ENCODE results near the gene TECTB. TPM values are rescaled to one million over a fixed set of nuclear protein-coding genes. Genes with fewer than 3 reads are reported as not detected.

Gene TECTB
- total RNA-seq, 1 experiment from 2014 or later, result not detected

GRCh38 chr10:112286837-112287818, 3.9 kb downstream of the TECTB start:
- H3K27me3 ChIP-seq (ENCODE audit: control insufficient read depth, insufficient read depth, low read length), result peaks cover 2% of the 10 kb centered on the region; the same call in 1 of the 2 replicates
- H3K36me3 ChIP-seq (replicated peaks; ENCODE audit: control insufficient read depth, insufficient read depth, low read length), result no peaks in the 10 kb centered on the region
- DNase-seq, result no peak
- no peak overlapping the region for H3K4me3 ChIP-seq (ENCODE audit: insufficient read depth, low read depth, low read length)

- Histone ChIP-seq H3K4me3 (ENCODE audit: insufficient read depth, low read depth, low read length) (no peak overlapping the region), H3K27me3 (ENCODE audit: control insufficient read depth, insufficient read depth, low read length) (peaks cover 2% of the 10 kb centered on the region; the same call in 1 of the 2 replicates), H3K36me3 (replicated peaks; ENCODE audit: control insufficient read depth, insufficient read depth, low read length) (no peaks in the 10 kb centered on the region)
- DNase-seq, result no peak
Measured at GRCh38 chr10:112287844-112288243, 4.6 kb downstream of the TECTB start.

GRCh38 chr10:112288486-112288885, 5.3 kb downstream of the TECTB start:
- H3K36me3 ChIP-seq (replicated peaks; ENCODE audit: control insufficient read depth, insufficient read depth, low read length), result no peaks in the 10 kb centered on the region
- H3K4me3 ChIP-seq (ENCODE audit: insufficient read depth, low read depth, low read length), result no peak overlapping the region

GRCh38 chr10:112289373-112290053, 6.3 kb downstream of the TECTB start:
- H3K27me3 ChIP-seq (ENCODE audit: control insufficient read depth, insufficient read depth, low read length), result peaks cover 2% of the 10 kb centered on the region; the same call in 1 of the 2 replicates
- no peak for DNase-seq
- no peak overlapping the region for H3K4me3 ChIP-seq (ENCODE audit: insufficient read depth, low read depth, low read length)
- no peaks in the 10 kb centered on the region for H3K36me3 ChIP-seq (replicated peaks; ENCODE audit: control insufficient read depth, insufficient read depth, low read length)

More at GRCh38 chr10:112288486-112288885, 5.3 kb downstream of the TECTB start:
- peaks cover 2% of the 10 kb centered on the region; the same call in 1 of the 2 replicates for H3K27me3 ChIP-seq (ENCODE audit: control insufficient read depth, insufficient read depth, low read length)
- DNase-seq, result peak; percentile 25

GRCh38 chr10:112290054-112290373, 6.8 kb downstream of the TECTB start:
- no peaks in the 10 kb centered on the region for H3K36me3 ChIP-seq (replicated peaks; ENCODE audit: control insufficient read depth, insufficient read depth, low read length)
- peaks cover 2% of the 10 kb centered on the region; the same call in 1 of the 2 replicates for H3K27me3 ChIP-seq (ENCODE audit: control insufficient read depth, insufficient read depth, low read length)
- no peak for DNase-seq
- H3K4me3 ChIP-seq (ENCODE audit: insufficient read depth, low read depth, low read length), result no peak overlapping the region

- Histone ChIP-seq H3K27me3 (ENCODE audit: control insufficient read depth, insufficient read depth, low read length) (no peaks in the 10 kb centered on the region), H3K4me3 (ENCODE audit: insufficient read depth, low read depth, low read length) (no peak overlapping the region), H3K36me3 (replicated peaks; ENCODE audit: control insufficient read depth, insufficient read depth, low read length) (no peaks in the 10 kb centered on the region)
- DNase-seq, result no peak
Measured at GRCh38 chr10:112294169-112294568, 11.0 kb downstream of the TECTB start.

- DNase-seq, result no peak
- H3K4me3 ChIP-seq (ENCODE audit: insufficient read depth, low read depth, low read length), result no peak overlapping the region
- H3K36me3 ChIP-seq (replicated peaks; ENCODE audit: control insufficient read depth, insufficient read depth, low read length), result no peaks in the 10 kb centered on the region
- H3K27me3 ChIP-seq (ENCODE audit: control insufficient read depth, insufficient read depth, low read length), result no peaks in the 10 kb centered on the region
Measured at GRCh38 chr10:112295853-112296830, 12.9 kb downstream of the TECTB start.

GRCh38 chr10:112296908-112297331, 13.7 kb downstream of the TECTB start:
- Histone ChIP-seq H3K4me3 (ENCODE audit: insufficient read depth, low read depth, low read length) (no peak overlapping the region), H3K27me3 (ENCODE audit: control insufficient read depth, insufficient read depth, low read length) (no peaks in the 10 kb centered on the region), H3K36me3 (replicated peaks; ENCODE audit: control insufficient read depth, insufficient read depth, low read length) (no peaks in the 10 kb centered on the region)
- DNase-seq, result no peak

- Histone ChIP-seq H3K4me3 (ENCODE audit: insufficient read depth, low read depth, low read length) (no peak overlapping the region), H3K36me3 (replicated peaks; ENCODE audit: control insufficient read depth, insufficient read depth, low read length) (no peaks in the 10 kb centered on the region), H3K27me3 (ENCODE audit: control insufficient read depth, insufficient read depth, low read length) (no peaks in the 10 kb centered on the region)
- no peak for DNase-seq
Measured at GRCh38 chr10:112298581-112298980, 15.4 kb downstream of the TECTB start.

- DNase-seq, result no peak
- no peak overlapping the region for H3K4me3 ChIP-seq (ENCODE audit: insufficient read depth, low read depth, low read length)
- H3K36me3 ChIP-seq (replicated peaks; ENCODE audit: control insufficient read depth, insufficient read depth, low read length), result no peaks in the 10 kb centered on the region
- no peaks in the 10 kb centered on the region for H3K27me3 ChIP-seq (ENCODE audit: control insufficient read depth, insufficient read depth, low read length)
Measured at GRCh38 chr10:112299456-112299855, 16.3 kb downstream of the TECTB start.

- Histone ChIP-seq H3K27me3 (ENCODE audit: control insufficient read depth, insufficient read depth, low read length) (no peaks in the 10 kb centered on the region), H3K36me3 (replicated peaks; ENCODE audit: control insufficient read depth, insufficient read depth, low read length) (no peaks in the 10 kb centered on the region), H3K4me3 (ENCODE audit: insufficient read depth, low read depth, low read length) (no peak overlapping the region)
- no peak for DNase-seq
Measured at GRCh38 chr10:112302335-112302734, 19.1 kb downstream of the TECTB start.

- no peaks in the 10 kb centered on the region for H3K36me3 ChIP-seq (replicated peaks; ENCODE audit: control insufficient read depth, insufficient read depth, low read length)
- H3K27me3 ChIP-seq (ENCODE audit: control insufficient read depth, insufficient read depth, low read length), result no peaks in the 10 kb centered on the region
- no peak overlapping the region for H3K4me3 ChIP-seq (ENCODE audit: insufficient read depth, low read depth, low read length)
- no peak for DNase-seq
Measured at GRCh38 chr10:112303528-112303927, 20.3 kb downstream of the TECTB start.

- H3K4me3 ChIP-seq (ENCODE audit: insufficient read depth, low read depth, low read length), result no peak overlapping the region
- H3K36me3 ChIP-seq (replicated peaks; ENCODE audit: control insufficient read depth, insufficient read depth, low read length), result no peaks in the 10 kb centered on the region
- DNase-seq, result no peak
- H3K27me3 ChIP-seq (ENCODE audit: control insufficient read depth, insufficient read depth, low read length), result no peaks in the 10 kb centered on the region
Measured at GRCh38 chr10:112304267-112304859, 21.2 kb downstream of the TECTB start.

All from H7 (cell line).